ENCODE results near the gene TLE1. TPM values are rescaled to one million over a fixed set of nuclear protein-coding genes. Genes with fewer than 3 reads are reported as not detected.

Gene TLE1
- total RNA-seq, 1 experiment from 2014 or later: 97.7 TPM

DNA sequence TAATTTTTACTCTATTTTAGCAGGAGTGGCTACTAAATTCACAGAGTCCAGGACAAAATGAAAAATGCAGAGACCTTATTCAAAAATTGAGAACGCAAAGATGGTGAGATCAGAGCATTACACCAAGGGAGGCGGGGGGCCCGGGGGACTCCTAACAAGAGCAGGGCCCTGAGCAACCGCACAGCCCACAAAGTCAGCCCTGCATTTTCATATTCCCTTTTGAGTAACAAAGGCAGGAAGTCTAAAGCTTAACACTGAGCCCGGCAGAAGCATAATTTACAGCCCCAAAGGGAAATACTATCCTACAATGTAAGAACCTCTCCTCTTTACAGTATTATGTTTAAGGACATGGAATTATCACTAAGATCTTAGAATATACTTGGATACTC lies 69.4 kb downstream of the TLE1 start:
- Mint-ChIP-seq H3K9me3 (no peaks in the 10 kb centered on the region), H3K27ac (0 out of 2 replicates have a peak overlapping the region, but pooled peaks have one; percentile 45), H3K36me3 (peaks cover 53% of the 10 kb centered on the region), H3K27me3 (ENCODE audit: low read depth) (no peaks in the 10 kb centered on the region), H3K4me3 (no peak overlapping the region), H3K4me1 (peaks cover 49% of the 10 kb centered on the region)
- ATAC-seq: no peak
- POLR2A ChIA-PET: no interaction called here
- CTCF ChIA-PET: interaction anchor here (0.6 to 0.7 kb wide), 2 partner anchors 84 to 987 kb away, joined by 3 read pairs; no protein-coding TSS in a partner anchor
- TF ChIP-seq CDX4 (CRISPR knock-in tag; IDR thresholded peaks at IDR 0.05; ENCODE audit: borderline replicate concordance) (no peak), TP53 (CRISPR knock-in tag; IDR thresholded peaks at IDR 0.05) (no peak), NFE2L1 (CRISPR knock-in tag; IDR thresholded peaks at IDR 0.05) (no peak), FOXK1 (CRISPR knock-in tag; IDR thresholded peaks at IDR 0.05) (no peak), NR1H2 (CRISPR knock-in tag; IDR thresholded peaks at IDR 0.05) (no peak), JUN (CRISPR knock-in tag; IDR thresholded peaks at IDR 0.05) (no peak), ZNF138 (CRISPR knock-in tag; conservative IDR thresholded peaks at IDR 0.05) (no peak), ETV6 (CRISPR knock-in tag; IDR thresholded peaks at IDR 0.05) (no peak), ERG (CRISPR knock-in tag; IDR thresholded peaks at IDR 0.05) (no peak), TEAD1 (CRISPR knock-in tag; IDR thresholded peaks at IDR 0.05) (no peak), MYBL2 (CRISPR knock-in tag; IDR thresholded peaks at IDR 0.05) (no peak), CREM (CRISPR knock-in tag; IDR thresholded peaks at IDR 0.05) (no peak), SP1 (CRISPR knock-in tag; conservative IDR thresholded peaks at IDR 0.05) (no peak), ATF1 (CRISPR knock-in tag; IDR thresholded peaks at IDR 0.05) (no peak), ZNF532 (CRISPR knock-in tag; IDR thresholded peaks at IDR 0.05; ENCODE audit: borderline replicate concordance) (no peak)
- TF ChIP-seq, protein P1, sequence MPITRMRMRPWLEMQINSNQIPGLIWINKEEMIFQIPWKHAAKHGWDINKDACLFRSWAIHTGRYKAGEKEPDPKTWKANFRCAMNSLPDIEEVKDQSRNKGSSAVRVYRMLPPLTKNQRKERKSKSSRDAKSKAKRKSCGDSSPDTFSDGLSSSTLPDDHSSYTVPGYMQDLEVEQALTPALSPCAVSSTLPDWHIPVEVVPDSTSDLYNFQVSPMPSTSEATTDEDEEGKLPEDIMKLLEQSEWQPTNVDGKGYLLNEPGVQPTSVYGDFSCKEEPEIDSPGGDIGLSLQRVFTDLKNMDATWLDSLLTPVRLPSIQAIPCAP (CRISPR knock-in tag; IDR thresholded peaks at IDR 0.05): no peak
- TF ChIP-seq, protein P2, sequence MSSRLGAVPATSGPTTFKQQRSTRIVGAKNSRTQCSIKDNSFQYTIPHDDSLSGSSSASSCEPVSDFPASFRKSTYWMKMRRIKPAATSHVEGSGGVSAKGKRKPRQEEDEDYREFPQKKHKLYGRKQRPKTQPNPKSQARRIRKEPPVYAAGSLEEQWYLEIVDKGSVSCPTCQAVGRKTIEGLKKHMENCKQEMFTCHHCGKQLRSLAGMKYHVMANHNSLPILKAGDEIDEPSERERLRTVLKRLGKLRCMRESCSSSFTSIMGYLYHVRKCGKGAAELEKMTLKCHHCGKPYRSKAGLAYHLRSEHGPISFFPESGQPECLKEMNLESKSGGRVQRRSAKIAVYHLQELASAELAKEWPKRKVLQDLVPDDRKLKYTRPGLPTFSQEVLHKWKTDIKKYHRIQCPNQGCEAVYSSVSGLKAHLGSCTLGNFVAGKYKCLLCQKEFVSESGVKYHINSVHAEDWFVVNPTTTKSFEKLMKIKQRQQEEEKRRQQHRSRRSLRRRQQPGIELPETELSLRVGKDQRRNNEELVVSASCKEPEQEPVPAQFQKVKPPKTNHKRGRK (CRISPR knock-in tag; IDR thresholded peaks at IDR 0.05; ENCODE audit: borderline replicate concordance): no peak
- TF ChIP-seq, protein P3, sequence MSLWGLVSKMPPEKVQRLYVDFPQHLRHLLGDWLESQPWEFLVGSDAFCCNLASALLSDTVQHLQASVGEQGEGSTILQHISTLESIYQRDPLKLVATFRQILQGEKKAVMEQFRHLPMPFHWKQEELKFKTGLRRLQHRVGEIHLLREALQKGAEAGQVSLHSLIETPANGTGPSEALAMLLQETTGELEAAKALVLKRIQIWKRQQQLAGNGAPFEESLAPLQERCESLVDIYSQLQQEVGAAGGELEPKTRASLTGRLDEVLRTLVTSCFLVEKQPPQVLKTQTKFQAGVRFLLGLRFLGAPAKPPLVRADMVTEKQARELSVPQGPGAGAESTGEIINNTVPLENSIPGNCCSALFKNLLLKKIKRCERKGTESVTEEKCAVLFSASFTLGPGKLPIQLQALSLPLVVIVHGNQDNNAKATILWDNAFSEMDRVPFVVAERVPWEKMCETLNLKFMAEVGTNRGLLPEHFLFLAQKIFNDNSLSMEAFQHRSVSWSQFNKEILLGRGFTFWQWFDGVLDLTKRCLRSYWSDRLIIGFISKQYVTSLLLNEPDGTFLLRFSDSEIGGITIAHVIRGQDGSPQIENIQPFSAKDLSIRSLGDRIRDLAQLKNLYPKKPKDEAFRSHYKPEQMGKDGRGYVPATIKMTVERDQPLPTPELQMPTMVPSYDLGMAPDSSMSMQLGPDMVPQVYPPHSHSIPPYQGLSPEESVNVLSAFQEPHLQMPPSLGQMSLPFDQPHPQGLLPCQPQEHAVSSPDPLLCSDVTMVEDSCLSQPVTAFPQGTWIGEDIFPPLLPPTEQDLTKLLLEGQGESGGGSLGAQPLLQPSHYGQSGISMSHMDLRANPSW (CRISPR knock-in tag; conservative IDR thresholded peaks at IDR 0.05; ENCODE audit: low read depth): no peak
- TF ChIP-seq, protein P4, sequence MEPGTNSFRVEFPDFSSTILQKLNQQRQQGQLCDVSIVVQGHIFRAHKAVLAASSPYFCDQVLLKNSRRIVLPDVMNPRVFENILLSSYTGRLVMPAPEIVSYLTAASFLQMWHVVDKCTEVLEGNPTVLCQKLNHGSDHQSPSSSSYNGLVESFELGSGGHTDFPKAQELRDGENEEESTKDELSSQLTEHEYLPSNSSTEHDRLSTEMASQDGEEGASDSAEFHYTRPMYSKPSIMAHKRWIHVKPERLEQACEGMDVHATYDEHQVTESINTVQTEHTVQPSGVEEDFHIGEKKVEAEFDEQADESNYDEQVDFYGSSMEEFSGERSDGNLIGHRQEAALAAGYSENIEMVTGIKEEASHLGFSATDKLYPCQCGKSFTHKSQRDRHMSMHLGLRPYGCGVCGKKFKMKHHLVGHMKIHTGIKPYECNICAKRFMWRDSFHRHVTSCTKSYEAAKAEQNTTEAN (CRISPR knock-in tag; IDR thresholded peaks at IDR 0.05): no peak
- DNase-seq (ENCODE audit: low spot score): no peak
